Measurements from ENCODE around the gene SERGEF.

GRCh38 chr11:17810041-17810440, 202.8 kb downstream of the SERGEF start:
- TF ChIP-seq CTCF (conservative IDR thresholded peaks at IDR 0.05) (no peak), EZH2 (IDR thresholded peaks at IDR 0.05; ENCODE audit: low read depth) (no peak)

Measured in PC-9 (cell line).